Activated CD4-positive, alpha-beta T cell treated with anti-CD3 and anti-CD28 coated beads, Interleukin-2, amount 10 ng/mL, durations not matched to agents 24 days and 14 days (primary cell): ENCODE data around the gene LILRB2. TPM values are rescaled to one million over a fixed set of nuclear protein-coding genes. Genes with fewer than 3 reads are reported as not detected.
"Not testable (repeated sequence)": the region's sequence is repeated elsewhere in the genome, so short reads cannot be mapped to it uniquely, and the experiment has no call there.

Source experiments
- DNase-seq: peaks from one replicate; pipeline ENCODE4 v3.0.0; 2022
- H3K27ac Mint-ChIP-seq: one replicate; pipeline ENCODE4 v1.8.0; 2022; ENCODE audit warnings: mild to moderate bottlenecking, mixed read lengths
- H3K27me3 Mint-ChIP-seq: one replicate; pipeline ENCODE4 v1.8.0; 2022; ENCODE audit warnings: mixed read lengths
- H3K36me3 Mint-ChIP-seq: one replicate; pipeline ENCODE4 v1.8.0; 2022; ENCODE audit warnings: low read depth, mild to moderate bottlenecking, mixed read lengths
- H3K4me1 Mint-ChIP-seq: one replicate; pipeline ENCODE4 v1.8.0; 2021; ENCODE audit warnings: mixed read lengths
- H3K4me3 Mint-ChIP-seq: one replicate; pipeline ENCODE4 v1.8.0; 2022; ENCODE audit warnings: mild to moderate bottlenecking, moderate library complexity, mixed read lengths
- H3K9me3 Mint-ChIP-seq: one replicate; pipeline ENCODE4 v1.8.0; 2021; ENCODE audit warnings: mixed read lengths
- intact Hi-C: fragments of 100-400 bp; cut with micrococcal nuclease; formaldehyde crosslinking; loops from one replicate; pipeline ENCODE4 v1.15.1; 2023
- total RNA-seq: library from RNA; stranded (reverse); gene quantifications from 2 replicates; pipeline ENCODE4 v1.2.3, GENCODE V29; 2022

The LILRB2 gene
- total RNA-seq, 1 donor from 2014 or later: not detected

DNA sequence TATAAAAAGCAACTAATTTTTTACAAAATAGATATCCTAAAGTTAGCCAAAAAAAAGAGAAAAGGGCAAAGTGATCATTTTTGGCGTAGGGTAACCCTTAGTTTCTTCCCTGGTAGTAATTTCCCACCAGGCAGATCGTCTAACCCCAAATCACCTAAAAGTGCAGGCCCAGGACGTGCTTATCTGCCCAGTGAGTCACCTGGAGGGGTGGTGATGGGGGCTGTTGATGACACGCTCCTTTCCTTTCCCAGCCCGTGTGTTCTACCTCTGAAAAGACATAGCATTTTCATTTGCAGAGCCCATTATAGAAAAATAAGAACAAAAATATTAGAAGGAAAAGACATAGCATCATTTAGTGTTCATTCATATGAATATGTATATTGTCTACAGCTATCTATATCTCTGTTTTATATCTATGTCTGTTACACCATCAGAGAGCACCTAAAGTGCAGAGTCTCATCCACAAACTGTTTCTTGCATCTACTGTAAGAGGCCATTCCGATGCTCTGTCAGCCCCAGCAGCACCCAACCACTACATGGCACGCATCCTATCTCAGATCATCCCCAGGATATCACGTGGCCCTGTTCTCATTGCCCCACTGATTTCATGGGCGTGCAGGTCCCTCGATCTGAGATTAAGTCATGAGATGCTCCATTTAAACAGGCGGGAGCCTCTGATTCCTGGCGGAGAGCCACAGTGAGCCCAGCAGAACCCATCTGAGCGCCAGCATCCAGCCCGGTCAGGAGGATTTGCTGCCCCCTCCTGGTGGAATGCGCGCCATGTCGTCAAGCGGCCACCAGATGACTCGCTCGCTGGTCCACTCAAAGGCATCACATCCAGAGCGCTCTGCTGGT is 49.6 kb downstream of the LILRB2 start:
- Mint-ChIP-seq H3K4me1 (peaks cover 10% of the 10 kb centered on the region), H3K27me3 (peaks cover 51% of the 10 kb centered on the region), H3K27ac (no peak overlapping the region), H3K36me3 (no peaks in the 10 kb centered on the region), H3K9me3 (no peaks in the 10 kb centered on the region), H3K4me3 (no peak overlapping the region)
- intact Hi-C loops: loop anchor here (1.0 kb wide), 2 partner anchors 21 to 63 kb away; no protein-coding TSS in a partner anchor
- peak; percentile 96 for DNase-seq

DNA sequence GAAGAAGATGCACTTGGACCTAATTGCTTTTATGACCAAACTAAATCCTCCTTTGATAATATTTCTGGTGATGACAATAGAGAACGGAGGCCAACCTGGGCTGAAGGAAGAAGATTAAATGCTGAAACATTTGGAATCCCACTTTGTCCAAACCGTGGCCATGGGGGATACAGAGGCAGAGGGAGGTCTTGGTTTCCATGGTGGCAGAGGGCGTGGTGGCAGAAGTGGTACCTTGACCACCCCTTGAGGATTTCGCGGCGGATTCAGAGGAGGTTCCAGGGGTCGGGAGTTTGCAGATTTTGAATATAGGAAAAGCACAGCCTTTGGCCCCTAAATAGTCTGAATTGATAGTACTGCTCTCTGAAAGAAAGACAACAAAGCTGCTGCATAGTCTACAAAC is 50.9 kb downstream of the LILRB2 start:
- H3K9me3 Mint-ChIP-seq: no peaks in the 10 kb centered on the region
- H3K4me1 Mint-ChIP-seq: peaks cover 10% of the 10 kb centered on the region
- H3K27me3 Mint-ChIP-seq: peaks cover 45% of the 10 kb centered on the region
- no peak overlapping the region for H3K4me3 Mint-ChIP-seq
- no peaks in the 10 kb centered on the region for H3K36me3 Mint-ChIP-seq
- intact Hi-C loops: no loop called here
- no peak overlapping the region for H3K27ac Mint-ChIP-seq
- no peak for DNase-seq

DNA sequence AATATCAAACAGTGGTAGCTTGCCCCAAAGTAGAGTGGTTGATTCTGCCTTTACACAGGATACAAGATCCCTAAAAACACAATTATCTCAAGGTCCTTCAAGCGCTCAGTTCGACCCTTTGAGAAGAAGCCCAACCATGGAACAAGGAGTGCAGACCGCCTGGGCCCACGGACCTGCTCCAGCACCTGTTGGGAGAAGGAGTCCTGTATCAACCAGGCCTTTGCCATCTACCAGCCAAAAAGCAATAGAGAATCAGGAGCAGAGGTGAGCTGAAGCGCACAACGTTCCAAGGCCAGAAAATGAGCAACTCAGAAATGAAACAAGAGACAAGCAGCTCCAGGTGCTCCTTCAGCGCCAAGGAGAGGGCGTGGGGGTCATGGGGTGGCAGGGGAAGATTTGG is 51.8 kb downstream of the LILRB2 start:
- Mint-ChIP-seq H3K4me3 (no peak overlapping the region), H3K27me3 (peaks cover 36% of the 10 kb centered on the region), H3K27ac (no peak overlapping the region), H3K9me3 (no peaks in the 10 kb centered on the region), H3K4me1 (peaks cover 9% of the 10 kb centered on the region), H3K36me3 (no peaks in the 10 kb centered on the region)
- DNase-seq: peak; percentile 56
- intact Hi-C loops: no loop called here

DNA sequence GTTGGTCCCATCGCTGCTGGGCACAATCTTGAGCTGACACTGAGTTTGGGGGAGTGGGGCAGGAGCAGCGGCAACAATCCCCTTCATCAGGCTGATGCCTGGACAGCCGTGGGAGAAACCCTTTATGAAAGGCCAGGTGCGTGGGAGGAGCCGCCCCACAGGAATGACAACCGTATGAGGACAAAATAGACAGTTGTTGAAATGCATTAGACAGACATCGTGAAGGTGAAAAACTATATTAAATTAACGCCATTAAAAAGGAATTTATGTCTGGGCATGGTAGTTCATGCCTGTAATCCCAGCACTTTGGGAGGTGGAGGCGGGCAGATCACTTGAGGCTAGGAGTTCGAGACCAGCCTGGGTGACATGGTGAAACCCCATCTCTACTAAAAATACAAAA is 56.3 kb downstream of the LILRB2 start:
- H3K4me1 Mint-ChIP-seq, H3K9me3 Mint-ChIP-seq, DNase-seq, intact Hi-C loops, H3K27ac Mint-ChIP-seq, H3K36me3 Mint-ChIP-seq, H3K4me3 Mint-ChIP-seq: not testable (repeated sequence)
- H3K27me3 Mint-ChIP-seq: peaks cover 14% of the 10 kb centered on the region

DNA sequence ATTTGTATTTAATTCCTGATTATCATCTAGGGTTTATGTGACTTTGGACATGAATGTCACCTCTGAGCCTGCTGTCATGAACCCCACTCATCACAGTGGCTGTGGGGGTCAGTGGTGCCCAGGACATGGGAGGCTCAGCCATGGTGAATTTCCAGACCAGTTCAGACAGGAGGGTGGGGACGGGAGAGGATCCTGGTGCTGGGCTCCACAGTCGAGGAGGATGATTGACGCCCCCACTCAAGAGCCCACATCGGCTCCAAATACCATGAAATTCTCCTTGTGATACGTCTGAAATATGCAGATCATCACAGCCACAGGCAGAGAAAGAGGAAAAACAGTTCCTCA is 57.0 kb downstream of the LILRB2 start:
- H3K4me3 Mint-ChIP-seq, H3K27ac Mint-ChIP-seq, H3K4me1 Mint-ChIP-seq, H3K9me3 Mint-ChIP-seq, H3K27me3 Mint-ChIP-seq, H3K36me3 Mint-ChIP-seq, intact Hi-C loops: not testable (repeated sequence)
- peak; percentile 53 for DNase-seq

Other genes starting within 250 kb of the LILRB2 start
- not detected in 2 replicates for gene VSTM1, start 217.2 kb downstream of the LILRB2 start, total RNA-seq
- gene TARM1, start 199.7 kb downstream of the LILRB2 start, total RNA-seq: not detected in 2 replicates
- 0.17 and 0.26 TPM in 2 replicates for gene OSCAR, start 180.3 kb downstream of the LILRB2 start, total RNA-seq
- gene NDUFA3, start 178.3 kb downstream of the LILRB2 start, total RNA-seq: 105 and 131 TPM in 2 replicates
- gene TFPT, start 165.5 kb downstream of the LILRB2 start, total RNA-seq: 31.0 and 33.7 TPM in 2 replicates
- 110 and 115 TPM in 2 replicates for gene PRPF31, start 165.4 kb downstream of the LILRB2 start, total RNA-seq
- gene CNOT3, start 143.3 kb downstream of the LILRB2 start, total RNA-seq: 64.5 and 73.4 TPM in 2 replicates
- 4.6 and 5.7 TPM in 2 replicates for gene LENG1, start 121.4 kb downstream of the LILRB2 start, total RNA-seq
- 0.54 and 1.1 TPM in 2 replicates for gene TMC4, start 108.0 kb downstream of the LILRB2 start, total RNA-seq
- gene MBOAT7, start 91.5 kb downstream of the LILRB2 start, total RNA-seq: 289 and 291 TPM in 2 replicates
- gene TSEN34, start 89.8 kb downstream of the LILRB2 start, total RNA-seq: 17.9 and 18.4 TPM in 2 replicates
- 1,530 and 1,555 TPM in 2 replicates for gene RPS9, start 80.3 kb downstream of the LILRB2 start, total RNA-seq
- gene LILRB3, start 58.1 kb downstream of the LILRB2 start, total RNA-seq: 0.26 TPM in 1 of 2 replicates, not detected in the other
- 0.09 TPM in 1 of 2 replicates, not detected in the other for gene LILRA6, start 38.3 kb downstream of the LILRB2 start, total RNA-seq
- gene LILRB5, start 23.8 kb downstream of the LILRB2 start, total RNA-seq: not detected in 2 replicates
- not detected in 2 replicates for gene LILRA5, start 32.1 kb upstream of the LILRB2 start, total RNA-seq
- not detected in 2 replicates for gene LILRA4, start 58.1 kb upstream of the LILRB2 start, total RNA-seq
- gene LAIR1, start 83.8 kb upstream of the LILRB2 start, total RNA-seq: 5.9 and 7.7 TPM in 2 replicates
- gene TTYH1, start 134.4 kb upstream of the LILRB2 start, total RNA-seq: 0.21 and 0.78 TPM in 2 replicates
- gene LENG8, start 168.1 kb upstream of the LILRB2 start, total RNA-seq: 202 and 214 TPM in 2 replicates
- 8.2 and 8.3 TPM in 2 replicates for gene LENG9, start 182.7 kb upstream of the LILRB2 start, total RNA-seq
- 0.61 and 0.64 TPM in 2 replicates for gene CDC42EP5, start 192.2 kb upstream of the LILRB2 start, total RNA-seq
- gene LAIR2, start 221.7 kb upstream of the LILRB2 start, total RNA-seq: 34.2 and 35.0 TPM in 2 replicates